ENCODE measurements around the gene ANO6.
"Not testable (repeated sequence)": the region's sequence is repeated elsewhere in the genome, so short reads cannot be mapped to it uniquely, and the experiment has no call there.

Gene ANO6

GRCh38 chr12:45317261-45317660, 101.4 kb downstream of the ANO6 start:
- not testable (repeated sequence) for DNase-seq

GRCh38 chr12:45322810-45323209, 106.9 kb downstream of the ANO6 start:
- no peak for DNase-seq

- DNase-seq, result no peak
Measured at GRCh38 chr12:45324391-45324790, 108.5 kb downstream of the ANO6 start.

GRCh38 chr12:45326358-45326975, 110.6 kb downstream of the ANO6 start:
- no peak for DNase-seq

GRCh38 chr12:45327823-45328383, 112.0 kb downstream of the ANO6 start:
- no peak for DNase-seq

GRCh38 chr12:45329238-45329637, 113.3 kb downstream of the ANO6 start:
- no peak for DNase-seq

- no peak for DNase-seq
Measured at GRCh38 chr12:45329702-45330101, 113.8 kb downstream of the ANO6 start.

GRCh38 chr12:45331552-45331951, 115.7 kb downstream of the ANO6 start:
- DNase-seq, result no peak

GRCh38 chr12:45334396-45334795, 118.5 kb downstream of the ANO6 start:
- DNase-seq, result no peak

- no peak for DNase-seq
Measured at GRCh38 chr12:45336331-45336730, 120.4 kb downstream of the ANO6 start.

GRCh38 chr12:45336762-45337596, 121.1 kb downstream of the ANO6 start:
- no peak for DNase-seq

GRCh38 chr12:45337835-45338234, 121.9 kb downstream of the ANO6 start:
- DNase-seq, result no peak

GRCh38 chr12:45338272-45338671, 122.4 kb downstream of the ANO6 start:
- no peak for DNase-seq

GRCh38 chr12:45339035-45339434, 123.1 kb downstream of the ANO6 start:
- DNase-seq, result no peak

GRCh38 chr12:45342171-45342570, 126.3 kb downstream of the ANO6 start:
- no peak for DNase-seq

GRCh38 chr12:45342848-45343247, 127.0 kb downstream of the ANO6 start:
- DNase-seq, result no peak

GRCh38 chr12:45343269-45344051, 127.6 kb downstream of the ANO6 start:
- no peak for DNase-seq

- no peak for DNase-seq
Measured at GRCh38 chr12:45348311-45348710, 132.4 kb downstream of the ANO6 start.

- DNase-seq, result no peak
Measured at GRCh38 chr12:45348986-45349385, 133.1 kb downstream of the ANO6 start.

- no peak for DNase-seq
Measured at GRCh38 chr12:45349916-45350315, 134.0 kb downstream of the ANO6 start.

GRCh38 chr12:45350861-45351260, 135.0 kb downstream of the ANO6 start:
- no peak for DNase-seq

- no peak for DNase-seq
Measured at GRCh38 chr12:45351921-45352670, 136.2 kb downstream of the ANO6 start.

- DNase-seq, result no peak
Measured at GRCh38 chr12:45353944-45354343, 138.0 kb downstream of the ANO6 start.
